Endothelial cell (in vitro differentiated cells): ENCODE measurements around the gene RPL36AL. TPM values are rescaled to one million over a fixed set of nuclear protein-coding genes. Genes with fewer than 3 reads are reported as not detected.
"Not testable (repeated sequence)": the region's sequence is repeated elsewhere in the genome, so short reads cannot be mapped to it uniquely, and the experiment has no call there.

Experiments
- DNase-seq: peaks from one replicate; pipeline ENCODE4 v3.0.0; 2021; ENCODE audit warnings: low spot score
- H3K27ac Mint-ChIP-seq: one replicate; pipeline ENCODE4 v1.8.0; 2021; ENCODE audit warnings: mixed read lengths, inconsistent platforms; ENCODE audit not compliant: unreplicated experiment
- H3K27me3 Mint-ChIP-seq: one replicate; pipeline ENCODE4 v1.8.0; 2021; ENCODE audit warnings: mild to moderate bottlenecking, moderate library complexity, mixed read lengths, inconsistent platforms; ENCODE audit not compliant: unreplicated experiment
- H3K36me3 Mint-ChIP-seq: one replicate; pipeline ENCODE4 v1.8.0; 2021; ENCODE audit warnings: mild to moderate bottlenecking, low read depth, mixed read lengths, inconsistent platforms; ENCODE audit not compliant: unreplicated experiment
- H3K4me1 Mint-ChIP-seq: one replicate; pipeline ENCODE4 v1.8.0; 2021; ENCODE audit warnings: mild to moderate bottlenecking, mixed read lengths, inconsistent platforms; ENCODE audit not compliant: unreplicated experiment
- H3K4me3 Mint-ChIP-seq: one replicate; pipeline ENCODE4 v1.8.0; 2021; ENCODE audit warnings: mild to moderate bottlenecking, mixed read lengths, inconsistent platforms; ENCODE audit not compliant: unreplicated experiment
- H3K9me3 Mint-ChIP-seq: one replicate; pipeline ENCODE4 v1.8.0; 2021; ENCODE audit warnings: mixed read lengths, inconsistent platforms; ENCODE audit not compliant: unreplicated experiment
- total RNA-seq: library from RNA; stranded (reverse); fragmentation: NEBNext Ultra II Directional; extraction: Animal tissue kit (Norgen Biotek cat#: 25700); gene quantifications from one replicate; pipeline ENCODE4 v1.2.1, GENCODE V29; 2021; ENCODE audit not compliant: unreplicated experiment
- TF ChIP-seq, protein P1 (sequence below): fragments of 200-600 bp; sonication (generic); IDR thresholded peaks from one replicate; pipeline ENCODE4 v1.5.0; 2021; ENCODE audit warnings: antibody characterized with exemption; ENCODE audit not compliant: unreplicated experiment

The RPL36AL gene
- total RNA-seq, 1 donor from 2014 or later: 186 TPM

GRCh38 chr14:49623387-49623786, 3.0 kb upstream of the RPL36AL start:
- Mint-ChIP-seq H3K27me3 (peaks cover 19% of the 10 kb centered on the region), H3K27ac (no peak overlapping the region), H3K9me3 (no peaks in the 10 kb centered on the region), H3K4me1 (peaks cover 16% of the 10 kb centered on the region), H3K36me3 (peaks cover 18% of the 10 kb centered on the region), H3K4me3 (peak overlapping the region; percentile 56)
- TF ChIP-seq, protein P1, sequence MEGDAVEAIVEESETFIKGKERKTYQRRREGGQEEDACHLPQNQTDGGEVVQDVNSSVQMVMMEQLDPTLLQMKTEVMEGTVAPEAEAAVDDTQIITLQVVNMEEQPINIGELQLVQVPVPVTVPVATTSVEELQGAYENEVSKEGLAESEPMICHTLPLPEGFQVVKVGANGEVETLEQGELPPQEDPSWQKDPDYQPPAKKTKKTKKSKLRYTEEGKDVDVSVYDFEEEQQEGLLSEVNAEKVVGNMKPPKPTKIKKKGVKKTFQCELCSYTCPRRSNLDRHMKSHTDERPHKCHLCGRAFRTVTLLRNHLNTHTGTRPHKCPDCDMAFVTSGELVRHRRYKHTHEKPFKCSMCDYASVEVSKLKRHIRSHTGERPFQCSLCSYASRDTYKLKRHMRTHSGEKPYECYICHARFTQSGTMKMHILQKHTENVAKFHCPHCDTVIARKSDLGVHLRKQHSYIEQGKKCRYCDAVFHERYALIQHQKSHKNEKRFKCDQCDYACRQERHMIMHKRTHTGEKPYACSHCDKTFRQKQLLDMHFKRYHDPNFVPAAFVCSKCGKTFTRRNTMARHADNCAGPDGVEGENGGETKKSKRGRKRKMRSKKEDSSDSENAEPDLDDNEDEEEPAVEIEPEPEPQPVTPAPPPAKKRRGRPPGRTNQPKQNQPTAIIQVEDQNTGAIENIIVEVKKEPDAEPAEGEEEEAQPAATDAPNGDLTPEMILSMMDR: no peak
- no peak for DNase-seq

- H3K4me3 Mint-ChIP-seq: peak overlapping the region; percentile 94
- no peaks in the 10 kb centered on the region for H3K9me3 Mint-ChIP-seq
- H3K27ac Mint-ChIP-seq: peak overlapping the region; percentile 63
- H3K27me3 Mint-ChIP-seq: peaks cover 21% of the 10 kb centered on the region
- TF ChIP-seq, protein P1: no peak
- DNase-seq: no peak
- peaks cover 20% of the 10 kb centered on the region for H3K4me1 Mint-ChIP-seq
- peaks cover 19% of the 10 kb centered on the region for H3K36me3 Mint-ChIP-seq
These were observed 1.7 kb upstream of the RPL36AL start for GRCh38 chr14:49622022-49622607.

- H3K27ac Mint-ChIP-seq: peak overlapping the region; percentile 63
These were observed 872 bp upstream of the RPL36AL start for GRCh38 chr14:49621114-49621881.

DNA sequence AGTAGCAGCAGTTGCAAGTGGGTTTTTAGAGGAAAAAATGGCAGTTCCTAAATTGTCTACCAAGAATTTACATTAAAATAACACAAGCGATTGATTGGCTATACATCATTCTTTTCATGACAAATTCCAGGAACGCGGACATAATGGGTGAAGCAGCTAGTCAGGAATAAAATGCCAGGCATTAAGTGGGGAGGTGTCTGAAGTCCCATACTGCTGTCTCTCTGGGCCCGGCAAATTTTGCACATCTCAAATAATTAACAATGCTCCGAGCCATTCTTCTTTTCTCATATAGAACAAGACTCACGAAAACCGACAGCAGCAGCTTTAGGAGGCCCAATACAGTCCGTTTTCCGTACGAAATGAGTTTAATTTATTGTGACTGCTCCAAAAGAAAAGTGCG, 696 bp downstream of the RPL36AL start:
- Mint-ChIP-seq H3K4me1 (peaks cover 20% of the 10 kb centered on the region), H3K9me3 (no peaks in the 10 kb centered on the region), H3K36me3 (peaks cover 17% of the 10 kb centered on the region), H3K27me3 (peaks cover 22% of the 10 kb centered on the region), H3K27ac (peak overlapping the region; percentile 98), H3K4me3 (peak overlapping the region; percentile 98)
- TF ChIP-seq, protein P1: no peak
- DNase-seq: no peak

More at GRCh38 chr14:49621114-49621881, 872 bp upstream of the RPL36AL start:
- H3K4me3 Mint-ChIP-seq: peak overlapping the region; percentile 98
- H3K27me3 Mint-ChIP-seq: peaks cover 22% of the 10 kb centered on the region
- TF ChIP-seq, protein P1: no peak
- peaks cover 20% of the 10 kb centered on the region for H3K4me1 Mint-ChIP-seq
- H3K36me3 Mint-ChIP-seq: peaks cover 17% of the 10 kb centered on the region
- H3K9me3 Mint-ChIP-seq: no peaks in the 10 kb centered on the region
- DNase-seq: peak; percentile 70

- H3K4me1 Mint-ChIP-seq: peaks cover 20% of the 10 kb centered on the region
- H3K27ac Mint-ChIP-seq: peak overlapping the region; percentile 98
- H3K9me3 Mint-ChIP-seq, DNase-seq: not testable (repeated sequence)
- peaks cover 22% of the 10 kb centered on the region for H3K27me3 Mint-ChIP-seq
- peak overlapping the region; percentile 98 for H3K4me3 Mint-ChIP-seq
- H3K36me3 Mint-ChIP-seq: peaks cover 17% of the 10 kb centered on the region
These were observed 1.2 kb downstream of the RPL36AL start for GRCh38 chr14:49619273-49619672.
